Liver (tissue), 9 donors: ENCODE measurements around the gene EPX. TPM values are rescaled to one million over a fixed set of nuclear protein-coding genes. Genes with fewer than 3 reads are reported as not detected.

Experiments
- DNase-seq: peaks from one replicate; pipeline ENCODE4 v3.0.0-alpha.2; 2017; ENCODE audit warnings: low spot score
- H3K27ac ChIP-seq, 2 donors: one replicate each; pipeline ENCODE4 v1.7.0; 2013; ENCODE audit warnings: inconsistent platforms in 2 of 2, low read length in 2 of 2, control low read depth in 1 of 2, low read depth in 1 of 2, mild to moderate bottlenecking in 1 of 2
- H3K27me3 ChIP-seq, 4 donors: one replicate each; pipeline versions ENCODE4 v1.6.1 to v1.7.0; 2013; ENCODE audit warnings: low read length in 3 of 4, inconsistent platforms in 1 of 4, mild to moderate bottlenecking in 1 of 4, moderate library complexity in 1 of 4; ENCODE audit not compliant: control insufficient read depth in 4 of 4, insufficient read depth in 4 of 4
- H3K36me3 ChIP-seq, 4 donors: one replicate each; pipeline versions ENCODE4 v1.6.1 to v1.7.0; 2013; ENCODE audit warnings: low read length in 3 of 4, mild to moderate bottlenecking in 3 of 4, low read depth in 1 of 4, moderate library complexity in 1 of 4; ENCODE audit not compliant: control insufficient read depth in 4 of 4, insufficient read depth in 3 of 4
- H3K4me1 ChIP-seq, 4 donors: one replicate each; pipeline versions ENCODE4 v1.6.1 to v1.7.0; 2013; ENCODE audit warnings: low read length in 3 of 4, mild to moderate bottlenecking in 3 of 4, moderate library complexity in 1 of 4; ENCODE audit not compliant: control insufficient read depth in 4 of 4, insufficient read depth in 4 of 4
- H3K4me3 ChIP-seq, 3 donors: one replicate each; pipeline versions ENCODE4 v1.6.1 to v1.7.0; 2013; ENCODE audit warnings: low read length in 3 of 3, control low read depth in 1 of 3, low read depth in 1 of 3, mild to moderate bottlenecking in 1 of 3
- H3K9ac ChIP-seq, 2 donors: one replicate each; pipeline ENCODE4 v1.7.0; 2013; ENCODE audit warnings: low read length in 2 of 2, mild to moderate bottlenecking in 2 of 2, moderate library complexity in 2 of 2, control low read depth in 1 of 2, low read depth in 1 of 2
- H3K9me3 ChIP-seq, 4 donors: one replicate each; pipeline versions ENCODE4 v1.6.1 to v1.7.0; 2013; ENCODE audit warnings: low read length in 3 of 4; ENCODE audit not compliant: control insufficient read depth in 4 of 4
- ATF3 ChIP-seq: IDR thresholded peaks from 2 replicates; pipeline ENCODE4 v1.6.1; 2016; ENCODE audit warnings: antibody characterized with exemption
- EGR1 ChIP-seq, 2 donors: IDR thresholded peaks; 2 replicates each; pipeline ENCODE4 v1.6.1; 2016 to 2018; ENCODE audit warnings: antibody characterized with exemption in 2 of 2, low read depth in 2 of 2
- FOXA1 ChIP-seq: IDR thresholded peaks from 2 replicates; pipeline ENCODE4 v1.6.1; 2016; ENCODE audit warnings: antibody characterized with exemption
- GABPA ChIP-seq, 2 donors: IDR thresholded peaks in 1 of 2; conservative IDR thresholded peaks in 1 of 2; 2 replicates each; pipeline ENCODE4 v1.6.1; 2016; ENCODE audit warnings: antibody characterized with exemption in 2 of 2, mild to moderate bottlenecking in 1 of 2, moderate library complexity in 1 of 2
- HNF4A ChIP-seq, 2 donors: conservative IDR thresholded peaks; 2 replicates each; pipeline ENCODE4 v1.6.1; 2016; ENCODE audit warnings: antibody characterized with exemption in 2 of 2, mild to moderate bottlenecking in 2 of 2
- HNF4G ChIP-seq: IDR thresholded peaks from 2 replicates; pipeline ENCODE4 v1.6.1; 2016; ENCODE audit warnings: antibody characterized with exemption
- JUND ChIP-seq, 2 donors: IDR thresholded peaks; 2 replicates each; pipeline ENCODE4 v1.6.1; 2016; ENCODE audit warnings: antibody characterized with exemption in 2 of 2
- MAX ChIP-seq: IDR thresholded peaks from 2 replicates; pipeline ENCODE4 v1.6.1; 2016; ENCODE audit warnings: antibody characterized with exemption
- NR2F2 ChIP-seq: IDR thresholded peaks from 2 replicates; pipeline ENCODE4 v1.6.1; 2016; ENCODE audit warnings: antibody characterized with exemption
- RAD21 ChIP-seq, 2 donors: IDR thresholded peaks; 2 replicates each; pipeline ENCODE4 v1.6.1; 2016; ENCODE audit warnings: antibody characterized with exemption in 2 of 2, mild to moderate bottlenecking in 2 of 2
- REST ChIP-seq: IDR thresholded peaks from 2 replicates; pipeline ENCODE4 v1.6.1; 2016; ENCODE audit warnings: antibody characterized with exemption, mild to moderate bottlenecking
- RXRA ChIP-seq, 2 donors: IDR thresholded peaks; 2 replicates each; pipeline ENCODE4 v1.6.1; 2017 to 2018; ENCODE audit warnings: antibody characterized with exemption in 2 of 2, mild to moderate bottlenecking in 1 of 2
- SP1 ChIP-seq: IDR thresholded peaks from 2 replicates; pipeline ENCODE4 v1.6.1; 2018; ENCODE audit warnings: antibody characterized with exemption, mild to moderate bottlenecking
- TAF1 ChIP-seq: conservative IDR thresholded peaks from 2 replicates; pipeline ENCODE4 v1.6.1; 2016; ENCODE audit warnings: antibody characterized with exemption, mild to moderate bottlenecking
- WGBS: extraction: QIAGEN DNeasy Blood & Tissue Kit; methylation state at CpG from one replicate; pipeline ENCODE4 v1.1.7; 2013; 5-methylcytosine and 5-hydroxymethylcytosine counted together
- polyA plus RNA-seq, 2 donors: library from polyadenylated mRNA; stranded (reverse) in 1 of 2; unstranded in 1 of 2; fragments of 200-250 nt in 1 of 2; fragments of >200 nt in 1 of 2; fragmentation: Nextera tagmentation in 1 of 2; extraction: Ambion mirVana in 1 of 2; gene quantifications; one replicate each; pipeline versions ENCODE4 v1.2.1 to v1.2.3, GENCODE V29; 2013 to 2015
- total RNA-seq, 2 donors: library from RNA; depleted of rRNA; stranded (reverse); fragments of >200 nt; gene quantifications; one replicate each; pipeline ENCODE4 v1.2.3, GENCODE V29; 2014
- TF ChIP-seq, protein P1 (sequence below): fragments of 150-350 bp; IDR thresholded peaks from 2 replicates; pipeline ENCODE4 v1.5.1; 2017; ENCODE audit warnings: improper control_type of control experiment, low read depth, low read length; ENCODE audit not compliant: missing input control
- donor health status: healthy.
- donor health status: healthy.
- donor health status: healthy.
- donor health status: healthy.
- donor health status: healthy.

Gene EPX
- total and polyA plus RNA-seq, 4 donors = 0.09 to 10.0 TPM; not detected in 2

- Histone ChIP-seq H3K9ac (no peak overlapping the region), H3K27me3 (peaks cover 0 to 5% (median 0%) of the 10 kb centered on the region in 4 donors), H3K36me3 (no peaks in the 10 kb centered on the region), H3K9me3 (no peaks in the 10 kb centered on the region), H3K4me3 (no peak overlapping the region), H3K4me1 (no peaks in the 10 kb centered on the region), H3K27ac (no peak overlapping the region)
- TF ChIP-seq RAD21 (IDR thresholded peaks at IDR 0.05) (no peak), TAF1 (no peak), FOXA1 (no peak), SP1 (no peak), GABPA (IDR thresholded peaks at IDR 0.05 in 1 of 2, conservative IDR thresholded peaks at IDR 0.05 in 1 of 2) (no peak), RXRA (IDR thresholded peaks at IDR 0.05) (no peak), EGR1 (IDR thresholded peaks at IDR 0.05; ENCODE audit: low read depth in 2 of 2) (no peak), ATF3 (no peak), HNF4G (no peak), NR2F2 (no peak), HNF4A (conservative IDR thresholded peaks at IDR 0.05) (no peak), REST (no peak), MAX (no peak), JUND (IDR thresholded peaks at IDR 0.05) (no peak)
- TF ChIP-seq, protein P1, sequence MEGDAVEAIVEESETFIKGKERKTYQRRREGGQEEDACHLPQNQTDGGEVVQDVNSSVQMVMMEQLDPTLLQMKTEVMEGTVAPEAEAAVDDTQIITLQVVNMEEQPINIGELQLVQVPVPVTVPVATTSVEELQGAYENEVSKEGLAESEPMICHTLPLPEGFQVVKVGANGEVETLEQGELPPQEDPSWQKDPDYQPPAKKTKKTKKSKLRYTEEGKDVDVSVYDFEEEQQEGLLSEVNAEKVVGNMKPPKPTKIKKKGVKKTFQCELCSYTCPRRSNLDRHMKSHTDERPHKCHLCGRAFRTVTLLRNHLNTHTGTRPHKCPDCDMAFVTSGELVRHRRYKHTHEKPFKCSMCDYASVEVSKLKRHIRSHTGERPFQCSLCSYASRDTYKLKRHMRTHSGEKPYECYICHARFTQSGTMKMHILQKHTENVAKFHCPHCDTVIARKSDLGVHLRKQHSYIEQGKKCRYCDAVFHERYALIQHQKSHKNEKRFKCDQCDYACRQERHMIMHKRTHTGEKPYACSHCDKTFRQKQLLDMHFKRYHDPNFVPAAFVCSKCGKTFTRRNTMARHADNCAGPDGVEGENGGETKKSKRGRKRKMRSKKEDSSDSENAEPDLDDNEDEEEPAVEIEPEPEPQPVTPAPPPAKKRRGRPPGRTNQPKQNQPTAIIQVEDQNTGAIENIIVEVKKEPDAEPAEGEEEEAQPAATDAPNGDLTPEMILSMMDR = no peak
- no peak for DNase-seq
- WGBS = 31% methylated on average over 14 of the region's 14 CpGs
These were observed 1.2 kb upstream of the EPX start for GRCh38 chr17:58191241-58191896.

- H3K9ac ChIP-seq = no peak overlapping the region
- no peak for DNase-seq
- no peaks in the 10 kb centered on the region for H3K4me1 ChIP-seq
- peaks cover 0 to 9% (median 0%) of the 10 kb centered on the region in 4 donors for H3K27me3 ChIP-seq
- H3K27ac ChIP-seq = no peak overlapping the region
- H3K36me3 ChIP-seq = no peaks in the 10 kb centered on the region
- no peak for TF ChIP-seq HNF4A (conservative IDR thresholded peaks at IDR 0.05)
- no peak for TF ChIP-seq GABPA (IDR thresholded peaks at IDR 0.05 in 1 of 2, conservative IDR thresholded peaks at IDR 0.05 in 1 of 2)
- no peak for TF ChIP-seq RXRA (IDR thresholded peaks at IDR 0.05)
- no peak for TF ChIP-seq FOXA1
- no peak for TF ChIP-seq EGR1 (IDR thresholded peaks at IDR 0.05; ENCODE audit: low read depth in 2 of 2)
- TF ChIP-seq MAX = no peak
- TF ChIP-seq NR2F2 = no peak
- H3K4me3 ChIP-seq = no peak overlapping the region
- 76% methylated on average over 18 of the region's 18 CpGs for WGBS
- no peaks in the 10 kb centered on the region for H3K9me3 ChIP-seq
These were observed 1.2 kb downstream of the EPX start for GRCh38 chr17:58193641-58194255.
